Testis (tissue), 2 donors: ENCODE results near the gene BLMH.

Source experiments
- CTCF ChIP-seq, 3 experiments: fragments of 450-650 bp in 2 of 3; fragments of 200-600 bp in 1 of 3; sonication (generic) in 1 of 3; IDR thresholded peaks; one replicate each; pipeline ENCODE4 v1.5.1; 2016 to 2019; ENCODE audit warnings: antibody characterized with exemption in 3 of 3, mild to moderate bottlenecking in 2 of 3, moderate library complexity in 1 of 3
- POLR2A ChIP-seq: fragments of 450-650 bp; IDR thresholded peaks from one replicate; pipeline ENCODE4 v1.6.1; 2017; ENCODE audit warnings: antibody characterized with exemption, mild to moderate bottlenecking, moderate library complexity

GRCh38 chr17:30271102-30271501 lies 20.6 kb downstream of the BLMH start:
- TF ChIP-seq CTCF (IDR thresholded peaks at IDR 0.05) (no peak), POLR2A (no peak)
